DMS114 treated with DMSO at 0.1 percent for 48 hours (cell line): ENCODE measurements around the gene CFH.
"Not testable (repeated sequence)": the region's sequence is repeated elsewhere in the genome, so short reads cannot be mapped to it uniquely, and the experiment has no call there.

ENCODE experiments used
- DNase-seq: peaks from one replicate; lab custom pipeline; 2025; ENCODE audit not compliant: unreplicated experiment; lab: John Stamatoyannopoulos, UW

CFH gene

GRCh38 chr1:196661345-196661744 lies 9.5 kb downstream of the CFH start:
- DNase-seq = peak; percentile 43

- no peak for DNase-seq
Measured at GRCh38 chr1:196667131-196667530, 15.3 kb downstream of the CFH start.

- DNase-seq = no peak
Measured at GRCh38 chr1:196669051-196669450, 17.2 kb downstream of the CFH start.

GRCh38 chr1:196669693-196670092 lies 17.9 kb downstream of the CFH start:
- DNase-seq = no peak

GRCh38 chr1:196674908-196675307 lies 23.1 kb downstream of the CFH start:
- DNase-seq = no peak

GRCh38 chr1:196677781-196678509 lies 26.1 kb downstream of the CFH start:
- DNase-seq = no peak

- no peak for DNase-seq
Measured at GRCh38 chr1:196678510-196678884, 26.7 kb downstream of the CFH start.

GRCh38 chr1:196680107-196680506 lies 28.3 kb downstream of the CFH start:
- no peak for DNase-seq

- no peak for DNase-seq
Measured at GRCh38 chr1:196684476-196684875, 32.6 kb downstream of the CFH start.

- no peak for DNase-seq
Measured at GRCh38 chr1:196685506-196685905, 33.7 kb downstream of the CFH start.

- DNase-seq = no peak
Measured at GRCh38 chr1:196689001-196689400, 37.2 kb downstream of the CFH start.

- no peak for DNase-seq
Measured at GRCh38 chr1:196690582-196690981, 38.7 kb downstream of the CFH start.

- no peak for DNase-seq
Measured at GRCh38 chr1:196698993-196699392, 47.1 kb downstream of the CFH start.

- DNase-seq = no peak
Measured at GRCh38 chr1:196701144-196701543, 49.3 kb downstream of the CFH start.

GRCh38 chr1:196709892-196710291 lies 58.0 kb downstream of the CFH start:
- not testable (repeated sequence) for DNase-seq

- no peak for DNase-seq
Measured at GRCh38 chr1:196717868-196718267, 66.0 kb downstream of the CFH start.

- DNase-seq = no peak
Measured at GRCh38 chr1:196723325-196724185, 71.7 kb downstream of the CFH start.

GRCh38 chr1:196732526-196732925 lies 80.7 kb downstream of the CFH start:
- no peak for DNase-seq

- DNase-seq = no peak
Measured at GRCh38 chr1:196733091-196733970, 81.5 kb downstream of the CFH start.

GRCh38 chr1:196734006-196734405 lies 82.2 kb downstream of the CFH start:
- no peak for DNase-seq

GRCh38 chr1:196734460-196734859 lies 82.6 kb downstream of the CFH start:
- no peak for DNase-seq
